SK-N-SH (cell line): ENCODE results near the gene MAPK9. TPM values are rescaled to one million over a fixed set of nuclear protein-coding genes. Genes with fewer than 3 reads are reported as not detected.

ENCODE experiments used
- CTCF ChIA-PET: fragments of 300-600, 350-600 bp; formaldehyde crosslinking; extraction: SDS; loops from one replicate; lab custom pipeline; 2021; lab: Yijun Ruan, JAX
- POLR2A ChIA-PET: fragments of 350-600 bp; sonication (Branson Sonifier 250); formaldehyde crosslinking; extraction: SDS; loops from one replicate; lab custom pipeline; 2020; ENCODE audit warnings: antibody characterized with exemption, inconsistent platforms; lab: Yijun Ruan, JAX
- DNase-seq: peaks from one replicate; pipeline ENCODE4 v3.0.0; 2012
- H2AFZ ChIP-seq: fragments of 200-600 bp; sonication (generic); 2 replicates; pipeline ENCODE4 v1.8.1; 2016; ENCODE audit warnings: antibody characterized with exemption, mild to moderate bottlenecking, low read depth
- H3F3A ChIP-seq: fragments of 200-600 bp; sonication (generic); replicated peaks from 2 replicates; pipeline ENCODE3; 2016; ENCODE audit warnings: antibody characterized with exemption, mild to moderate bottlenecking; ENCODE audit not compliant: insufficient read depth
- H3K27ac ChIP-seq, 2 experiments: fragments of 200-500 bp in 1 of 2; fragments of 200-600 bp in 1 of 2; sonication (Bioruptor generic) in 1 of 2; sonication (generic), shearing (Covaris generic) in 1 of 2; 2 replicates each; pipeline versions ENCODE4 v1.5.1 to v1.6.1; 2014 to 2016; ENCODE audit warnings: low read depth in 2 of 2, inconsistent platforms in 1 of 2, low read length in 1 of 2, mild to moderate bottlenecking in 1 of 2, mixed read lengths in 1 of 2
- H3K27me3 ChIP-seq: fragments of 200-600 bp; sonication (generic), shearing (Covaris generic); 2 replicates; pipeline ENCODE4 v1.6.1; 2016; ENCODE audit warnings: mixed run types; ENCODE audit not compliant: insufficient read depth
- H3K36me3 ChIP-seq, 2 experiments: fragments of 200-500 bp in 1 of 2; fragments of 200-600 bp in 1 of 2; sonication (Bioruptor generic) in 1 of 2; sonication (generic) in 1 of 2; replicated peaks in 1 of 2; 2 replicates each; pipeline versions ENCODE3 to v1.5.1; 2014 to 2016; ENCODE audit warnings: low read length in 1 of 2, mild to moderate bottlenecking in 1 of 2; ENCODE audit not compliant: insufficient read depth in 2 of 2, control insufficient read depth in 1 of 2
- H3K4me1 ChIP-seq, 2 experiments: fragments of 200-500 bp in 1 of 2; fragments of 200-600 bp in 1 of 2; sonication (Bioruptor generic) in 1 of 2; sonication (generic), shearing (Covaris generic) in 1 of 2; 2 replicates each; pipeline versions ENCODE4 v1.5.1 to v1.6.1; 2014 to 2016; ENCODE audit warnings: low read depth in 1 of 2, low read length in 1 of 2, mixed run types in 1 of 2; ENCODE audit not compliant: insufficient read depth in 2 of 2, control insufficient read depth in 1 of 2
- H3K4me2 ChIP-seq: fragments of 200-600 bp; sonication (generic), shearing (Covaris generic); 2 replicates; pipeline ENCODE4 v1.6.1; 2017; ENCODE audit warnings: mixed run types
- H3K4me3 ChIP-seq, 2 experiments: fragments of 200-500 bp in 1 of 2; fragments of 200-600 bp in 1 of 2; sonication (Bioruptor generic) in 1 of 2; sonication (generic), shearing (Covaris generic) in 1 of 2; 2 replicates each; pipeline versions ENCODE4 v1.5.1 to v1.8.1; 2014 to 2016; ENCODE audit warnings: low read depth in 2 of 2, inconsistent platforms in 1 of 2, low read length in 1 of 2, mild to moderate bottlenecking in 1 of 2, mixed read lengths in 1 of 2, moderate library complexity in 1 of 2
- H3K79me2 ChIP-seq: fragments of 200-600 bp; sonication (generic); 2 replicates; pipeline ENCODE4 v1.8.1; 2017; ENCODE audit warnings: mild to moderate bottlenecking; ENCODE audit not compliant: insufficient read depth
- H3K9ac ChIP-seq: fragments of 200-600 bp; sonication (generic); 2 replicates; pipeline ENCODE4 v1.6.1; 2017; ENCODE audit warnings: mixed run types
- H3K9me2 ChIP-seq: fragments of 200-600 bp; sonication (generic); 2 replicates; pipeline ENCODE4 v1.6.1; 2017; ENCODE audit warnings: mixed run types
- H3K9me3 ChIP-seq: fragments of 200-600 bp; sonication (generic); 2 replicates; pipeline ENCODE4 v1.6.1; 2017; ENCODE audit warnings: mixed run types, mild to moderate bottlenecking, moderate library complexity
- H4K20me1 ChIP-seq: fragments of 200-600 bp; sonication (generic); 2 replicates; pipeline ENCODE4 v1.6.1; 2017; ENCODE audit warnings: mild to moderate bottlenecking, mixed run types; ENCODE audit not compliant: insufficient read depth
- CHD2 ChIP-seq: fragments of 150-350 bp; IDR thresholded peaks from 2 replicates; pipeline ENCODE4 v1.6.1; 2018; ENCODE audit warnings: low read length; ENCODE audit not compliant: partially characterized antibody
- EP300 ChIP-seq, 2 experiments: IDR thresholded peaks; 2 replicates each; pipeline versions ENCODE4 v1.4.0 to v1.6.1; 2012; ENCODE audit warnings: borderline replicate concordance in 1 of 2, low read depth in 1 of 2, low read length in 1 of 2
- FOSL2 ChIP-seq: IDR thresholded peaks from 2 replicates; pipeline ENCODE4 v1.4.0; 2012; ENCODE audit warnings: low read depth, mild to moderate bottlenecking, moderate library complexity, borderline replicate concordance
- GATA2 ChIP-seq: sonication (generic); formaldehyde crosslinking; IDR thresholded peaks from 2 replicates; pipeline ENCODE4 v1.5.0; 2020; ENCODE audit warnings: mild to moderate bottlenecking, missing genetic modification reagents
- JUND ChIP-seq: IDR thresholded peaks from 2 replicates; pipeline ENCODE4 v1.4.0; 2012
- RAD21 ChIP-seq: IDR thresholded peaks from 2 replicates; pipeline ENCODE4 v1.6.1; 2012; ENCODE audit warnings: mild to moderate bottlenecking, low read length
- RFX5 ChIP-seq: IDR thresholded peaks from 2 replicates; pipeline ENCODE4 v1.6.1; 2012; ENCODE audit warnings: mild to moderate bottlenecking, improper control_type of control experiment, low read length
- SMC3 ChIP-seq: IDR thresholded peaks from 2 replicates; pipeline ENCODE4 v1.6.1; 2012; ENCODE audit warnings: low read depth, low read length, improper control_type of control experiment
- TAF1 ChIP-seq: IDR thresholded peaks from 2 replicates; pipeline ENCODE4 v1.6.1; 2012; ENCODE audit warnings: low read depth, mild to moderate bottlenecking, low read length, moderate library complexity, borderline replicate concordance
- TCF12 ChIP-seq: IDR thresholded peaks from 2 replicates; pipeline ENCODE4 v1.4.0; 2012
- WGBS: methylation state at CpG from one replicate; pipeline ENCODE4 v1.1.6; 2017; ENCODE audit warnings: low lambda C conversion rate; 5-methylcytosine and 5-hydroxymethylcytosine counted together
- polyA plus RNA-seq, 3 experiments: library from polyadenylated mRNA; depleted of rRNA; stranded (reverse); fragments of >200 nt; gene quantifications; 2 replicates each; pipeline ENCODE4 v1.2.3, GENCODE V29; 2012
- TF ChIP-seq, protein P1 (sequence below): IDR thresholded peaks from 2 replicates; pipeline ENCODE4 v1.4.0; 2012; ENCODE audit warnings: low read depth
- TF ChIP-seq, protein P2 (sequence below): fragments of 200-600 bp; sonication (generic); IDR thresholded peaks from 2 replicates; pipeline ENCODE4 v1.6.1; 2017; ENCODE audit warnings: antibody characterized with exemption, mild to moderate bottlenecking, moderate library complexity
- TF ChIP-seq, protein P3 (sequence below): IDR thresholded peaks from 2 replicates; pipeline ENCODE4; 2012
- TF ChIP-seq, protein P4 (sequence below): IDR thresholded peaks from 2 replicates; pipeline ENCODE4 v1.6.1; 2012; ENCODE audit warnings: mild to moderate bottlenecking, low read depth, low read length, moderate library complexity

MAPK9 gene
- polyA plus RNA-seq, 1 of the 3 experiments (the other 2 are of a cell fraction) = 23.9 TPM

DNA sequence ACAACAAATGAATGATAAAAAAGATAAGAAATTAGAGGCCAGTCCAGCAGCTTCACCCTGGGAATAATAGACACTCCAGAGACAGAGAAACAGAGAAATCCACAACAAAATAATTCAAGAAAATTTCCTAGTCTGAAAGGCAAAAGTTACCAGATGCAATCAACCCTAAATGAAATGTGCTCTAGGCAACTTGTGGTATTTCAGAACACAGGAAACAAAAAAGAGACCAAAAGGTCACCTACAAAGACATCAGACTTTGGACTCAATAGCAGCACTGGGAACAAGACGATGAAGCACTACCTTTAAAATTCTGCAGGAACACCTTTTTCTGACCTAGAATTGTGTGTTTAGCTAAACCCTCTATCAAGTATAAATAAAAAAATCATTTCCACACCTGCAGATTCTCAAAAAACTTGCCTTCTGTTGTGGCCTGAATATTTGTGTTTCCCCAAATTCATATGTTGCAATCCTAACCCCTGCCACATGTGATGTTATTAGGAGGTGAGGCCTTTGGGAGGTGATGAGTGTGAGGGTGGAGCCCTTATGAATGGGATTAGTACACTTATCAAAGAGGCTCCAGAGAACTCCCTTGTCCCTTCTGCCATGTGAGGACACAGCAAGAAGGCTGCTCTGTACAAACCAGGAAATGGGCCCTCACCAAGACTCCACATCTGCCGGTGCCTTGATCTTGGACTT, 5.9 kb upstream of the MAPK9 start:
- H3K9ac ChIP-seq = no peak overlapping the region
- H3K9me3 ChIP-seq = no peaks in the 10 kb centered on the region
- H3K4me1 ChIP-seq = peaks cover 0 to 5% of the 10 kb centered on the region in 2 experiments; a peak in 1 of 4 replicates
- H3K27me3 ChIP-seq = no peaks in the 10 kb centered on the region
- DNase-seq = no peak
- H4K20me1 ChIP-seq = no peaks in the 10 kb centered on the region
- TF ChIP-seq JUND = no peak
- TF ChIP-seq CHD2 = no peak
- no peak for TF ChIP-seq EP300 (IDR thresholded peaks at IDR 0.05; ENCODE audit: borderline replicate concordance in 1 of 2, low read depth in 1 of 2, low read length in 1 of 2)
- TF ChIP-seq SMC3 = no peak
- TF ChIP-seq, protein P1, sequence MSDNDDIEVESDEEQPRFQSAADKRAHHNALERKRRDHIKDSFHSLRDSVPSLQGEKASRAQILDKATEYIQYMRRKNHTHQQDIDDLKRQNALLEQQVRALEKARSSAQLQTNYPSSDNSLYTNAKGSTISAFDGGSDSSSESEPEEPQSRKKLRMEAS = no peak
- no peak for TF ChIP-seq TCF12
- no peak for TF ChIP-seq GATA2 (CRISPR knock-in tag)
- no peak for TF ChIP-seq RAD21
- TF ChIP-seq, protein P2, sequence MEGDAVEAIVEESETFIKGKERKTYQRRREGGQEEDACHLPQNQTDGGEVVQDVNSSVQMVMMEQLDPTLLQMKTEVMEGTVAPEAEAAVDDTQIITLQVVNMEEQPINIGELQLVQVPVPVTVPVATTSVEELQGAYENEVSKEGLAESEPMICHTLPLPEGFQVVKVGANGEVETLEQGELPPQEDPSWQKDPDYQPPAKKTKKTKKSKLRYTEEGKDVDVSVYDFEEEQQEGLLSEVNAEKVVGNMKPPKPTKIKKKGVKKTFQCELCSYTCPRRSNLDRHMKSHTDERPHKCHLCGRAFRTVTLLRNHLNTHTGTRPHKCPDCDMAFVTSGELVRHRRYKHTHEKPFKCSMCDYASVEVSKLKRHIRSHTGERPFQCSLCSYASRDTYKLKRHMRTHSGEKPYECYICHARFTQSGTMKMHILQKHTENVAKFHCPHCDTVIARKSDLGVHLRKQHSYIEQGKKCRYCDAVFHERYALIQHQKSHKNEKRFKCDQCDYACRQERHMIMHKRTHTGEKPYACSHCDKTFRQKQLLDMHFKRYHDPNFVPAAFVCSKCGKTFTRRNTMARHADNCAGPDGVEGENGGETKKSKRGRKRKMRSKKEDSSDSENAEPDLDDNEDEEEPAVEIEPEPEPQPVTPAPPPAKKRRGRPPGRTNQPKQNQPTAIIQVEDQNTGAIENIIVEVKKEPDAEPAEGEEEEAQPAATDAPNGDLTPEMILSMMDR = no peak
- TF ChIP-seq, protein P3, sequence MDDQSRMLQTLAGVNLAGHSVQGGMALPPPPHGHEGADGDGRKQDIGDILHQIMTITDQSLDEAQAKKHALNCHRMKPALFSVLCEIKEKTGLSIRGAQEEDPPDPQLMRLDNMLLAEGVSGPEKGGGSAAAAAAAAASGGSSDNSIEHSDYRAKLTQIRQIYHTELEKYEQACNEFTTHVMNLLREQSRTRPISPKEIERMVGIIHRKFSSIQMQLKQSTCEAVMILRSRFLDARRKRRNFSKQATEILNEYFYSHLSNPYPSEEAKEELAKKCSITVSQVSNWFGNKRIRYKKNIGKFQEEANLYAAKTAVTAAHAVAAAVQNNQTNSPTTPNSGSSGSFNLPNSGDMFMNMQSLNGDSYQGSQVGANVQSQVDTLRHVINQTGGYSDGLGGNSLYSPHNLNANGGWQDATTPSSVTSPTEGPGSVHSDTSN = no peak
- TF ChIP-seq FOSL2 = no peak
- TF ChIP-seq, protein P4, sequence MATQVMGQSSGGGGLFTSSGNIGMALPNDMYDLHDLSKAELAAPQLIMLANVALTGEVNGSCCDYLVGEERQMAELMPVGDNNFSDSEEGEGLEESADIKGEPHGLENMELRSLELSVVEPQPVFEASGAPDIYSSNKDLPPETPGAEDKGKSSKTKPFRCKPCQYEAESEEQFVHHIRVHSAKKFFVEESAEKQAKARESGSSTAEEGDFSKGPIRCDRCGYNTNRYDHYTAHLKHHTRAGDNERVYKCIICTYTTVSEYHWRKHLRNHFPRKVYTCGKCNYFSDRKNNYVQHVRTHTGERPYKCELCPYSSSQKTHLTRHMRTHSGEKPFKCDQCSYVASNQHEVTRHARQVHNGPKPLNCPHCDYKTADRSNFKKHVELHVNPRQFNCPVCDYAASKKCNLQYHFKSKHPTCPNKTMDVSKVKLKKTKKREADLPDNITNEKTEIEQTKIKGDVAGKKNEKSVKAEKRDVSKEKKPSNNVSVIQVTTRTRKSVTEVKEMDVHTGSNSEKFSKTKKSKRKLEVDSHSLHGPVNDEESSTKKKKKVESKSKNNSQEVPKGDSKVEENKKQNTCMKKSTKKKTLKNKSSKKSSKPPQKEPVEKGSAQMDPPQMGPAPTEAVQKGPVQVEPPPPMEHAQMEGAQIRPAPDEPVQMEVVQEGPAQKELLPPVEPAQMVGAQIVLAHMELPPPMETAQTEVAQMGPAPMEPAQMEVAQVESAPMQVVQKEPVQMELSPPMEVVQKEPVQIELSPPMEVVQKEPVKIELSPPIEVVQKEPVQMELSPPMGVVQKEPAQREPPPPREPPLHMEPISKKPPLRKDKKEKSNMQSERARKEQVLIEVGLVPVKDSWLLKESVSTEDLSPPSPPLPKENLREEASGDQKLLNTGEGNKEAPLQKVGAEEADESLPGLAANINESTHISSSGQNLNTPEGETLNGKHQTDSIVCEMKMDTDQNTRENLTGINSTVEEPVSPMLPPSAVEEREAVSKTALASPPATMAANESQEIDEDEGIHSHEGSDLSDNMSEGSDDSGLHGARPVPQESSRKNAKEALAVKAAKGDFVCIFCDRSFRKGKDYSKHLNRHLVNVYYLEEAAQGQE = no peak
- TF ChIP-seq TAF1 = no peak
- TF ChIP-seq RFX5 = no peak
- TF ChIP-seq, all 33 proteins: peak for 0
- H3K79me2 ChIP-seq = peaks cover 5% of the 10 kb centered on the region; the same call in 1 of the 2 replicates
- H3K9me2 ChIP-seq = no peaks in the 10 kb centered on the region
- no peaks in the 10 kb centered on the region for H3K36me3 ChIP-seq
- H2AFZ ChIP-seq = no peak overlapping the region
- CTCF ChIA-PET = interaction anchor here (1.3 kb wide), 1 partner anchor 20 kb away, joined by 3 read pairs; no protein-coding TSS in a partner anchor
- WGBS = 94% methylated on average over 2 of the region's 2 CpGs
- no peak overlapping the region for H3K4me3 ChIP-seq
- H3K4me2 ChIP-seq = no peak overlapping the region
- peaks cover 3% of the 10 kb centered on the region for H3F3A ChIP-seq
- no peak overlapping the region for H3K27ac ChIP-seq
- POLR2A ChIA-PET = no interaction called here
